ENCODE measurements around the gene RESP18.

DNA sequence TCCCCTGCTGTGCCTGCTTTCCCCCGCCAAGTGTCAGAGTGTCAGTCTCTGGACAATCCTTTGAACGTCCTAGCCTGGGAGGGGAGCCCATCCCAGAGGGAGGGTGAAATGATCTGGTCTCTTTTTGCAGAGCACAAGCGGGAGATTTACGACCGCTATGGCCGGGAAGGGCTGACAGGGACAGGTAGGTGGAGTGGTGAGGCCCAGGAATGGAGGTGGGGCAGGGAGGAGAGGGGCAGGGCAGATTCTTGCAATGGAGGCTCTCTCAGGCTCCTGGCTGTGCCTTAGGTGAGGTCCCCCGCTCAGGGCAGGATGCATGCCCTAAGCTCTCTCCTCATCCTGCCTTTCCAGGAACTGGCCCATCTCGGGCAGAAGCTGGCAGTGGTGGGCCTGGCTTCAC is 51.0 kb downstream of the RESP18 start:
- TF ChIP-seq, protein P1, sequence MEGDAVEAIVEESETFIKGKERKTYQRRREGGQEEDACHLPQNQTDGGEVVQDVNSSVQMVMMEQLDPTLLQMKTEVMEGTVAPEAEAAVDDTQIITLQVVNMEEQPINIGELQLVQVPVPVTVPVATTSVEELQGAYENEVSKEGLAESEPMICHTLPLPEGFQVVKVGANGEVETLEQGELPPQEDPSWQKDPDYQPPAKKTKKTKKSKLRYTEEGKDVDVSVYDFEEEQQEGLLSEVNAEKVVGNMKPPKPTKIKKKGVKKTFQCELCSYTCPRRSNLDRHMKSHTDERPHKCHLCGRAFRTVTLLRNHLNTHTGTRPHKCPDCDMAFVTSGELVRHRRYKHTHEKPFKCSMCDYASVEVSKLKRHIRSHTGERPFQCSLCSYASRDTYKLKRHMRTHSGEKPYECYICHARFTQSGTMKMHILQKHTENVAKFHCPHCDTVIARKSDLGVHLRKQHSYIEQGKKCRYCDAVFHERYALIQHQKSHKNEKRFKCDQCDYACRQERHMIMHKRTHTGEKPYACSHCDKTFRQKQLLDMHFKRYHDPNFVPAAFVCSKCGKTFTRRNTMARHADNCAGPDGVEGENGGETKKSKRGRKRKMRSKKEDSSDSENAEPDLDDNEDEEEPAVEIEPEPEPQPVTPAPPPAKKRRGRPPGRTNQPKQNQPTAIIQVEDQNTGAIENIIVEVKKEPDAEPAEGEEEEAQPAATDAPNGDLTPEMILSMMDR (IDR thresholded peaks at IDR 0.05) = no peak
- no peak for TF ChIP-seq POLR2AphosphoS5 (IDR thresholded peaks at IDR 0.05)
